HFF-Myc (cell line): Measurements from ENCODE around the gene NECAP2.

Source experiments
- DNase-seq: peaks from one replicate; pipeline ENCODE4 v3.0.0-alpha.2; 2011; ENCODE audit warnings: low read depth; ENCODE audit errors: extremely low read depth
- H3K4me3 ChIP-seq: replicated peaks from 2 replicates; pipeline ENCODE4 v1.5.1; 2011; ENCODE audit warnings: low read depth, mild to moderate bottlenecking, control low read depth, low read length
- TF ChIP-seq, protein P1 (sequence below): IDR thresholded peaks from 2 replicates; pipeline ENCODE4 v1.5.1; 2012; ENCODE audit warnings: mild to moderate bottlenecking, low read depth, low read length, control low read depth; ENCODE audit errors: missing control alignments

The NECAP2 gene

DNA sequence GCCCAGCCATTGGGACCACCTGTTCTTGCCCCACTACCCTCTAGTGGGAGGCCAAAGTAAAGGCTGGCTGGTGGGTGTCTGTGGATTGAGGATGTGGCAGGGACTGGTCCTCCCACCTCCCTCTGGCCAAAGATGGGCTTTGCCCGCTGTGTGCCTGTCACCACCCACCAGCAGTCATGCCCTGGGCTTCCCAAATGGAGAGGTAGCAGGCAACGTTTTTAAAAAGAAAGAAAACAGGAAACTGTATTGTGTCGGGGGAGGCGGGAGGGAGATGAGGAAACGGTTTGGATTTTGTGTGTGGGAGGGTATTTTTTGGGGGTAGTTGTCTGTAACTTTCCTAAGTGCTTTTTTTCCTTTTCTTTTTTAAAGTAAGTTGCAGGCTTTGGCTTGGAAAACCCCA is 43.4 kb upstream of the NECAP2 start:
- no peak overlapping the region for H3K4me3 ChIP-seq
- no peak for DNase-seq
- TF ChIP-seq, protein P1, sequence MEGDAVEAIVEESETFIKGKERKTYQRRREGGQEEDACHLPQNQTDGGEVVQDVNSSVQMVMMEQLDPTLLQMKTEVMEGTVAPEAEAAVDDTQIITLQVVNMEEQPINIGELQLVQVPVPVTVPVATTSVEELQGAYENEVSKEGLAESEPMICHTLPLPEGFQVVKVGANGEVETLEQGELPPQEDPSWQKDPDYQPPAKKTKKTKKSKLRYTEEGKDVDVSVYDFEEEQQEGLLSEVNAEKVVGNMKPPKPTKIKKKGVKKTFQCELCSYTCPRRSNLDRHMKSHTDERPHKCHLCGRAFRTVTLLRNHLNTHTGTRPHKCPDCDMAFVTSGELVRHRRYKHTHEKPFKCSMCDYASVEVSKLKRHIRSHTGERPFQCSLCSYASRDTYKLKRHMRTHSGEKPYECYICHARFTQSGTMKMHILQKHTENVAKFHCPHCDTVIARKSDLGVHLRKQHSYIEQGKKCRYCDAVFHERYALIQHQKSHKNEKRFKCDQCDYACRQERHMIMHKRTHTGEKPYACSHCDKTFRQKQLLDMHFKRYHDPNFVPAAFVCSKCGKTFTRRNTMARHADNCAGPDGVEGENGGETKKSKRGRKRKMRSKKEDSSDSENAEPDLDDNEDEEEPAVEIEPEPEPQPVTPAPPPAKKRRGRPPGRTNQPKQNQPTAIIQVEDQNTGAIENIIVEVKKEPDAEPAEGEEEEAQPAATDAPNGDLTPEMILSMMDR = no peak

DNA sequence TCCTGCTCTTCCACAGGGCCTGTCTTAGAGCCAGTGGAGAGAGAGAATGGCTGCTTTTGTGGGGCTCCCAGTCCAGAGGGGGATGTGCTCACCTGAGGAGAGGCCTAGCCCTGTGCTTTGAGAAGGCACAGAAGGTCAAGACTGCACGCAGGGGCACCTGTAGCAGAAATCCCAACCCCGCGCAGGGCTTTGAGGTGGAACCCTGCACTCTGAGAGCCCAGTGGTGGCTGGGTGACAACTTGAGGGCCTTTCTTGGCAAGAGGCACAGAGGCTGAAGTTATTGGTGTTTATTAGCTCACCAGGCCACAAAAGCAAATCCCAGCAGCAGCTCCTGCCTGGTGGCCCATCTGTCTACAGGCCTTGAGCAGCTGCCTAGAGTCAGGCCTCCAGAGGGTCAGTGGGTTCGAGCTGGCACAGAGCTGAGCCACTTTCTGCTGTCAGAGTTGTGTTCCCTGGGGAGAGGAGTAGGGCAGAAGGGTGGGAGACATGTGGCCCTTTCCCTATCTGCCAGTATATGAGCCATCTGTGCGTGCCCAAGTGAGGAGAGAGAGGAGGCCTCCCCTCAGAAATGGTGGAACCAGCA is 42.1 kb upstream of the NECAP2 start:
- TF ChIP-seq, protein P1 = no peak
- H3K4me3 ChIP-seq = no peak overlapping the region
- DNase-seq = no peak

DNA sequence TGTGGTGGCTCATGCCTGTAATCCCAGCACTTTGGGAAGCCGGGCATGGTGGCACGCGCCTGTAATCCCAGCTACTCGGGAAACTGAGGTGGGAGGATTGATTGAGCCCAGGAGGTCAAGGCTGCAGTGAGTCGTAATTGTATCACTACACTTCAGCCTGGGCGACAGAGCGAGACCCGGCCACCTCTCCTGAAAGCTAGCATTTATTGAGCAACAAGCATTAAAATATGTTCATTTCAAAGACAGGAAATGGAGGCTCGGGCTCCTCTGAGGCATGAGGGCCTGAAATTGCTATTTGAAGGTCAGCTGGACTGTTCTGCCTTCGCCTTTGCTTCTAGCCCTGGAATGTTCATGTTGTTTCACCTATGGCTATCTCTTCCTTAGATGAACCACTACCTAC is 37.8 kb upstream of the NECAP2 start:
- TF ChIP-seq, protein P1 = no peak
- no peak for DNase-seq
- no peak overlapping the region for H3K4me3 ChIP-seq

DNA sequence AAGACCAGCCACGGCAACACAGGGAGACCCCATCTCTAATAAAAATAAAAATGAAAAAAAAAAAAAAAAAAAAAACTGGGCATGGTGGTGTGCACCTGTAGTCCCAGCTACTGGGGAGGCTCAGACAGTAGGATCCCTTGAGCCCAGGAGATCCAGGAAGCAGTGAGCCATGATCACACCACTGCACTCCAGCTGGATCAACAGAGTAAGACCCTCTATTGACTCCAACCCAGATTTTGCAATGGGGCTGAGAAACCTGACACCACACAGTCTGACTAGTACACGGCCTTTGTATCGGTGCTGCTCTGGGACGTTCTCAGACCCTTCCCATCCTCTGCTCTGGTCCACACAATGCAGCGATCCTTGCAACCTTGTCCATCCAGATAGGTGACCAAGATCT is 35.1 kb upstream of the NECAP2 start:
- no peak for DNase-seq
- H3K4me3 ChIP-seq = no peak overlapping the region
- TF ChIP-seq, protein P1 = no peak

DNA sequence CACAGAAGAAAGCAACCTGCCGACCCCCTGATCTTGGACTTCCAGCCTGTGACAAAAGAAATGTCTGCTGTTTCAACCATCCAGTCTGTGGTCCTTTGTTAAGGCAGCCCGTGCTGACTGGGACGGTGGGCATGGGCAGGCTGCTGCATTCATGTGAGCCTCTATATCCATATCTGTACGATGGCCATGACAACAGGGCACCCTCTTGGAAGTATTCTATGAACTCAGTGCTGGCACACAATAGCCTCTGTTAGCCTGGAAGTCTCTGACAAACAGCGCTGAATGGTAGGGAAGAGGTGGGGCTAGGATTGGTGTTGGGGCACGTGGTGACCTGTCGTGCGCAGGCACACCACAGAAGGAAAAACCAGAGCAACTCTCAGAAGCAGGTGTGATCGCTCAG is 33.7 kb upstream of the NECAP2 start:
- DNase-seq = no peak
- H3K4me3 ChIP-seq = no peak overlapping the region
- TF ChIP-seq, protein P1 = no peak

DNA sequence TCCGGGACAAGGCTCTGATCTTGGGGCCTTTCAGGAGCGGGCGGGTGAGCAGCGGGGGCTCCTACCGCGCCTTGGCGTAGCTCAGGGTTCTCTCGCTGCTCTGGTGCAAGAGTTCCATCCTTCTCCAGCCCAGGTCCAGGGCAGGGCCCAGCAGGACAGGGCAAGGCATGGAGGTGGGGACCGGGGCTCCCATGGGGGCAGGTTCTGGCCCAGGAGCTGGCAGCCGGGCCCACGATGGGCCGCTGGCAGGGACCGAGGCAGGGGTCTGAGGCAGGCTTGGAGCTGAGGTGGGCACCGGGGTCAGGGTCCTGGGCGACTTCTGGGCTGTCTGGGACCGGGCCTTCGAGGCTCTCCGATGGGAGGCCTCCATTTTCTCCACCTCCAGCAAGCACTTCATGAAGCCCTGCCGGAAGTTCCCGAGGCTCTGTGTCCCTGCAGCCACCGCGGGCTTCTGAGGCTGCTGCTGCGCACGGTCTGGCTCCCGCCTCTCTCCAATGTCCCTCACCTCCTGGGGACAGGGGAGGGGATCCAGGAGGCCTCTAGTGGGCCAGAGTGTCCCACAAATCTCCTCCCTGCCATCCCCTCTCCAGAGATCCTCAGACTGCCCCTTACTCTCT is 30.9 kb upstream of the NECAP2 start:
- no peak overlapping the region for H3K4me3 ChIP-seq
- DNase-seq = no peak
- TF ChIP-seq, protein P1 = no peak

DNA sequence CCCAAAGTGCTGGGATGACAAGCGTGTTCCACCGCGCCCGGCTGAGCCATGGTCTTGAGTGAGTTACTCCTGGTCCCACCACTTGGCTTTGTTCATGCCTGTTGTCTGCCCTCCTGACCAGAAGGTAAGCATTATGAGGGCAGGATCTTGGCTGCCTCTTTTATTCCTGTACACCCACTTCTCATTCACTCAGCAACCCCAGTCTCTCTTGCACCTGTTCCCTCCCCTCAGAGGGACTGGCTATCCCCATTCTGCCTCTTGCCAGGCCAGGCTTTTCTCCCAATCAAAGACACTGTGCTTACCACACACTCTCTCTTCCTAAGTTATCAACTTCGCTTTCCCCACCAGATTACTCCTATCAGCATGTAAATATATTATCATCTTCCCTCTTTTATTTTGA is 29.7 kb upstream of the NECAP2 start:
- TF ChIP-seq, protein P1 = no peak
- DNase-seq = no peak
- H3K4me3 ChIP-seq = no peak overlapping the region
